Measurements from ENCODE around the gene HTRA3. TPM values are rescaled to one million over a fixed set of nuclear protein-coding genes. Genes with fewer than 3 reads are reported as not detected.
A peak's percentile ranks its signal among the peaks of the same experiment; 100 is the strongest.

The HTRA3 gene
- total RNA-seq, 1 experiment from 2014 or later = 0.03 TPM

DNA sequence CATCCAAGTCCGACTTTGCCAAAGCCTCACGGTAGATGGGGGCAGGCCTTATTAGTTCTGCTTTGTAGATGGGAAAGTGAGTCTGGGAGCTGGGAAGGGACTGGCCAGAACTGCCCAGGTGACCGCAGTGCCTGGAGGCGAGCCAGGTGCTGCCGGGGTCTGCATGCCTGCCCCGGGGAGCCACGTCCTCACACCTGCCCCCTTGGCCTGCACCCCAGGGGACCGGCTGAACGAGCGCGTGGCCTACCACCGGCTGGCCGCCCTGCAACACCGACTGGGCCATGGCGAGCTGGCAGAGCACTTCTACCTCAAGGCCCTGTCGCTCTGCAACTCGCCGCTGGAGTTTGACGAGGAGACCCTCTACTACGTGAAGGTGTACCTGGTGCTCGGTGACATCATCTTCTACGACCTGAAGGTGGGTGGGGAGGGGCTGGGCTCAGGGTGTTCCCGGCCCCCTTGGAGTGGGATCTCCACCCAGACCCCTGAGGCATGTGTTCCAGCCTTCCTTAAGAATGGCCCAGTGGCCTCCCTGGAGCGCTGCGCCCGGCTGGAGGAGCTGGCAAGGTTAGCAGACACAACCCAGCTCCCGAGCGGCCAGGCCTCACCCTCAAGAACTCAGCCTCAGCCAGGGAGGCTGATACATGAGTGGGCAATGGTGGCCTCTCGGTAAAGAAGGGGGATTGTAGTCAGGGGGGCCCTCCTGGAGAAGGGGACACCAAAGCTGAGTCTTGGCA is 32.1 kb upstream of the HTRA3 start:
- no peaks in the 10 kb centered on the region for H3K36me3 ChIP-seq
- H3K9me3 ChIP-seq (replicated peaks) = no peaks in the 10 kb centered on the region
- H3K4me1 ChIP-seq (replicated peaks) = peaks cover 2% of the 10 kb centered on the region
- no peaks in the 10 kb centered on the region for H3K27me3 ChIP-seq (replicated peaks)
- no peak overlapping the region for H3K27ac ChIP-seq
- no peak overlapping the region for H3K4me3 ChIP-seq
- DNase-seq (ENCODE audit: low read depth in 1 of 2, low spot score in 2 of 2) = no peak

DNA sequence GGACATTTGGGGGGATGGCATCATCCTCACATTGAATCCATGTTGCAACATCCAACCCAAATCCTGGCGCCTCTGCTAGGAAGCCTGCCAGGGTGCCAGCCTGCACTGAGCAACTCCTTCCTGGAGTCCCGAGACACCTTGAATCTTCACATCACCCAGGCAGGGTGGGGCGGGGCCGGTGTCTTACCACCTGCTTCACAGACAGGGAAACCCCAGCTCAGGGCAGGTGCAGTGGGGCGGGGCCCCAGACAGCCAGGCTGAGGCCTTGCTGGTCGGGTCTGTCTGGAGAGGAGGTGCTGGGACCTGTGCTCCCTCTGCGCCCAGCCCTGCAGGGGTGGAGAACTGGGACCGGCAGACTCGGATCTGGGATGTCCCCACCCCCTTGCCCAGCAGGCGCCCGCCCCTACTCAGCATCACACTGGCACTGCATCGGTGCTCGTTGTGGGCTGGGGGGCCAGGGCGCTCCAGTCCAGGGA is 31.5 kb upstream of the HTRA3 start:
- no peak for DNase-seq (ENCODE audit: low read depth in 1 of 2, low spot score in 2 of 2)
- Histone ChIP-seq H3K27me3 (replicated peaks) (no peaks in the 10 kb centered on the region), H3K27ac (no peak overlapping the region), H3K9me3 (replicated peaks) (no peaks in the 10 kb centered on the region), H3K4me1 (replicated peaks) (peaks cover 4% of the 10 kb centered on the region), H3K4me3 (no peak overlapping the region), H3K36me3 (no peaks in the 10 kb centered on the region)

DNA sequence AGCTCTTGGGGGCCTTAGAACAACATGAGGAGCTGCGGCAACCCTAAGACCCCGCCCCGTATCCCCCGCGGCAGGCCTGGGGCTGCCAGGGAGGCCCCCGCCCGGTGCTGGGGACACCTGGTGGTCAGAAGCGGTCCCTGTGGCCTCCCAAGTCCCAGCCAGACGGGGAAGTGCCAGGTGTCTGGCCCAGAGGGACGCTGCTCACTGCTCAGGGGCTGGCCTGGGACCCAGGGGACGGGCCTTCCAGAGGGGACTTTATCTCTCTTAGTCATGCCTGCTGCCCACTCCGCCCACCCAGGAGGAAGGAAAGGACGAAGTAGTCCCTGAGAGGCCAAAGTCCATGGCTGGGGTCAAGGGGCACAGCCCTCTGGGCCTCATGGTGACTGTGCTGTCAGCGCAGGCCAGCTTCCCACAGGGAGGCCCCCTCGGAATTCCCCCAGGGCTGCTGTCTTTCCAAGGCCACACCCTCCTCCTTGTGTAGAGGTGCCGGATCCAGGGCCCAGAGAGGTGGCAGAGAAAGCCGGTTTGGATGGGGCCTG is 31.0 kb upstream of the HTRA3 start:
- DNase-seq (ENCODE audit: low read depth in 1 of 2, low spot score in 2 of 2) = no peak
- Histone ChIP-seq H3K27ac (no peak overlapping the region), H3K27me3 (replicated peaks) (no peaks in the 10 kb centered on the region), H3K36me3 (no peaks in the 10 kb centered on the region), H3K4me1 (replicated peaks) (peaks cover 4% of the 10 kb centered on the region), H3K4me3 (no peak overlapping the region), H3K9me3 (replicated peaks) (no peaks in the 10 kb centered on the region)

DNA sequence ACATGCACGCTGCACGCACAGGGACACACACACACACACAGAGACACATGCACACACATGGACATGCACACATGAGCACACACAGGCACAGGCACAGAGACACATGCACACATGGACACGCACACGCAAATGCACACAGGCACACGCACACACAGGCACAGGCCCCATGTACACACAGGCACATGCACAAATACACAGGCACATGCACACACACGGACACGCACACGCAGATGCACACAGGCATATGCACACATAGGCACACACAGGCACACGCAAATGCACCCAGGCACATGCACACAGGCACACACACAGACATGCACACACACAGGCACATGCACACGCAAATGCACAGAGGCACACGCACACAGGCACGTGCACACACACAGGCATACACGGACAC is 30.3 kb upstream of the HTRA3 start:
- Histone ChIP-seq H3K27ac (no peak overlapping the region), H3K4me3 (no peak overlapping the region), H3K4me1 (replicated peaks) (peaks cover 4% of the 10 kb centered on the region), H3K9me3 (replicated peaks) (no peaks in the 10 kb centered on the region), H3K27me3 (replicated peaks) (no peaks in the 10 kb centered on the region), H3K36me3 (no peaks in the 10 kb centered on the region)
- DNase-seq (ENCODE audit: low read depth in 1 of 2, low spot score in 2 of 2) = no peak

DNA sequence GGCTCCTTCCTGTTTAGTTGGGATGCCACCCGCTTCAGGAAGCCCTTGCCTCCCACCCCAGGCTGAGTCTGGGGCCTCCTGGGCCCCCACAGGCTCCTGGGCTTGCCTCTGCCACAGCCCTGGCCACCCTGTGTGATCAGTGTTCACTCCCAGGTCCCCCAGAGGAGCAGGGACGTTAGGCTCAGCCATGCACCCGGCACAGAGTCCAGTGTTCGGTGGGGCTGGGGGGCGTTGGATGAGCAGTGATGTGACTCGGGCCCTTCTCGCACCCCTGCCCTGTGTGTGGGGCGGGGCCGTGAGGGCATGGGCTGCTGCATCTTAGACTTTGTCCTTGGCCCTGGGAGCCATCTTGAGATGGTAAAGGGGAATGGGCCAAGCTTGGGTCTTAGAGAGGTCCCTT is 29.9 kb upstream of the HTRA3 start:
- Histone ChIP-seq H3K9me3 (replicated peaks) (no peaks in the 10 kb centered on the region), H3K36me3 (no peaks in the 10 kb centered on the region), H3K4me1 (replicated peaks) (peaks cover 4% of the 10 kb centered on the region), H3K27ac (no peak overlapping the region), H3K4me3 (no peak overlapping the region), H3K27me3 (replicated peaks) (no peaks in the 10 kb centered on the region)
- DNase-seq (ENCODE audit: low read depth in 1 of 2, low spot score in 2 of 2) = no peak

DNA sequence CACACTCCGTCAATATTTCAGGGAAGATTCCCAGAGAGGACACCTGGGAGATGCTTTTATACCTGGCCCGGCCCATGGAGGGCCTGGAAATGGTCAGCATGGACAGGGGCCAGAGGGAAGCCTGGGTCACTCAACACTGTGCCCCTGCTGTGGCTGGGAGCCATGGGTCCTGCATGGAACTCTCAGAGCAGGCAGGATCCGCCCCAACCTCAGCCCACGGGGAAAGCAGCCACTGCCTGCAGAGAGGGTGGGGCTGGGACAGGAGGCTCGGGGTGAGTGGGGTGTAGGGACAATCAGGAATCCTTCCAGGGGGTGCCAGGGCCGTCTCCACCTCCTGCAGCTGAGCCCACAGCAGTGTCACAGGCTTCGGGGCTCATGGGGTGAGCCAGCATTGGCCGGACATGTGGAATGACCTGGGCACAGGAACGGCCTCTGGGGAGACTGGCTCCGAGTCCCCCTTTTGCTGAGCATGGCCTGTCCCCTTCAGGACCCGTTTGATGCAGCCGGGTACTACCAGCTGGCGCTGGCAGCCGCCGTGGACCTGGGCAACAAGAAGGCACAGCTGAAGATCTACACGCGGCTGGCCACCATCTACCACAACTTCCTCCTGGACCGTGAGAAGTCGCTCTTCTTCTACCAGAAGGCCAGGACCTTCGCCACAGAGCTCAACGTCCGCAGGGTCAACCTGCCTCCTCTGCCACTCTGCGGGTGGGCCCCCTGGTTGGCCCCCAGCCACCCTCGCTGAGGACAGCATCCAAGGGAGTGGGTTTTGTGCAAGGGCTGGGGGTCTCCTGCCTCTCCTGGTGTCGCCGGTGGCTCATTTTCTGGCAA is 29.1 kb upstream of the HTRA3 start:
- Histone ChIP-seq H3K4me1 (replicated peaks) (peaks cover 4% of the 10 kb centered on the region), H3K27me3 (replicated peaks) (no peaks in the 10 kb centered on the region), H3K4me3 (no peak overlapping the region), H3K9me3 (replicated peaks) (no peaks in the 10 kb centered on the region), H3K27ac (no peak overlapping the region), H3K36me3 (no peaks in the 10 kb centered on the region)
- no peak for DNase-seq (ENCODE audit: low read depth in 1 of 2, low spot score in 2 of 2)

DNA sequence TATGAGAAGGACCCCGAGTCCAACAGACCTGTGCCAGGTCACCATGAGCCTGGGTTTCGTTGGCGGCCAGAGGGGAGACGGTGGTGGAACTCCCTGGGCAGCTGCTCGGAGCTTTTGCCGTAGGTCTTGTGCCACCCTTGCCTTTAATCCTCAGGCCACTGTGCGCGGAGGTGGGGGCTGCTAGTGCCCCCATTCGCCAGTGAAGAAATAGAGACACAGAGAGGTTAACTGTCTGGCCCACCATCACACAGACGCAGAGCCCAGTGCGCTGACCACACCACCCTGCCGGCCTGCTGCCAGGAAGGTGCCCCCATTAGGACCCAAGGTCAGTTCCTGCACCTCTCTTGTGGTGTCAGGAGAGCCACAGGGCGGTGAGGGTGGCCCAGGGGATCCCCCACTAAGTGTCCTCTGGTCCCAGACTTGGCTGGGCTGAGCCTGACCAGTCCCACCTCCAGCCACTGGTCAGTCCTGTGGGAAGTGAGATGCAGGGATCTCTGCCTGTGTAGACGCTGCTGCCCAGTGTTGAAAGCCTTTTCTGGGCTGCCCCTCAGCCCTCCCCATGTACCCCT is 28.3 kb upstream of the HTRA3 start:
- Histone ChIP-seq H3K9me3 (replicated peaks) (no peaks in the 10 kb centered on the region), H3K36me3 (no peaks in the 10 kb centered on the region), H3K4me1 (replicated peaks) (peaks cover 4% of the 10 kb centered on the region), H3K4me3 (no peak overlapping the region), H3K27me3 (replicated peaks) (no peaks in the 10 kb centered on the region), H3K27ac (no peak overlapping the region)
- DNase-seq (ENCODE audit: low read depth in 1 of 2, low spot score in 2 of 2) = no peak

DNA sequence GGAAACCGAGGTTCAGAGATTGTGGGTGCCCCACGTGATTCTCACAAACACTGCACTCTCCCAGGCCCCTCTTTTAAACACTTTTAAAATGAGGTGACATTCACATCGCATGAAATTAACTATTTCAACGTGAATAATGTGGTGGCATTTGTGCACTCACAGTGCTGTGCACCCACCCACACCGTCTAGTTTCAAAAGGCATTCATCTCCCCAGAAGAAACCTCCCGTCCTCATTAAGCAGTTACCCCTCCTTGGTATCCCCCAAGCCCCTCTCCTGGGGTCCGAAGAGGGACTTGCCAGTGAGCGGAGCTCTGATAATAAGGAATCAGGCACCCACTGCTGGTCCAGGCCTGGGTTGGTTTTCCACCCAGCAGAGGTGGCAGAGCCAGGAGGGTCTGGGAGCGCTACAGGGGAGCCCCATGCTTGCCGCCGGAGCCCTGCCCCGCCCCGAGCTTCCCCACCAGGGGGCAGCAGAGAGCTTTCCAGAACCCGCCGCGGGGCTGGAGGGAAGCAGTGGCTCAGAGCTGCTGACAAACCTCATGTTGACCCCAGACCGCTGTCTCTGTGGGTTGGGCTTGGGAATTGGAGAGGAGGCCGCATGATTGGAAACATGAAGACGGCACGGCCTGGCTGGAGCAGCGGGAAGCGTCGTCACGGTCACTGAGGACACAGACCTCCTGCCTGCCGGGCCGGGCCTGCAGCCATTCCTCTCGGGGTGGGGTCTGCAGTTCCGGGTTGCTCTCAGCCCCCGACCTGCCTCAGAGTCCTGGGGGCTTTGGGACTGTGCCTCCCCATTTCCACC is 27.5 kb upstream of the HTRA3 start:
- Histone ChIP-seq H3K4me3 (no peak overlapping the region), H3K27ac (no peak overlapping the region), H3K36me3 (no peaks in the 10 kb centered on the region), H3K4me1 (replicated peaks) (peaks cover 4% of the 10 kb centered on the region), H3K27me3 (replicated peaks) (no peaks in the 10 kb centered on the region), H3K9me3 (replicated peaks) (no peaks in the 10 kb centered on the region)
- DNase-seq (ENCODE audit: low read depth in 1 of 2, low spot score in 2 of 2) = peak; percentile 58 to 75

DNA sequence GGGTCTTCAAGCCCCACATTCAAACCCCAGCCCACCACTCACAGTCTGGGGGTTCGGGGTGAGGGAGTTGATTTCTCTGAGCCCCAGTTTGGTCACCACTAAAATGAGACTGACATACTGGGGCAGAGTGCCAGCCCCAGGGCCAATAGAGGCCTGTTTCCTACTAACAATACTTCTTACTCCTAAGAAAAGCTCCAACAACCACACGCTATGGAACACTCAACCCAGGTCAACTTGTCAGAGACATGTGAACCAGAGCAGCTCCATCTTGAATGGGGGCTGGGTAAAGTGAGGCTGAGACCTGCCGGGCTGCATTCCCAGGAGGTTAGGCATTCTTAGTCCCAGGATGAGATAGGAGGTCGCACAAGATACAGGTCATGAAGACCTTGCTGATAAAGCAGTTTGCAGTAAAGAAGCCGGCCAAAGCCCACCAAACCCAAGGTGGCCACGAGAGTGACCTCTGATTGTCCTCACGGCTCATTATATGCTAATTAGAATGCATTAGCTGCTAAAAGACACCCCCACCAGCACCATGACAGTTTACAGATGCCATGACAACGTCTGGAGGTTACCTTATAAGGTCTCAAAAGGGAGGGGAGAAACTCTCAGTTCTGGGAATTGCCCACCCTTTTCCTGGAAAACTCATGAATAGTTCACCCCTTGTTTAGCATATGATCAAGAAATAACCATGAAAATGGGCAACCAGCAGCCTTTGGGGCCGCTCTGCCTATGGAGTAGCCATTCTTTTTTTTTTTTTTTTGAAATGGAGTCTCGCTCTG is 26.6 kb upstream of the HTRA3 start:
- peaks cover 4% of the 10 kb centered on the region for H3K4me1 ChIP-seq (replicated peaks)
- H3K27me3 ChIP-seq (replicated peaks) = no peaks in the 10 kb centered on the region
- no peak for DNase-seq (ENCODE audit: low read depth in 1 of 2, low spot score in 2 of 2)
- no peaks in the 10 kb centered on the region for H3K9me3 ChIP-seq (replicated peaks)
- no peak overlapping the region for H3K27ac ChIP-seq
- H3K36me3 ChIP-seq = no peaks in the 10 kb centered on the region
- no peak overlapping the region for H3K4me3 ChIP-seq

DNA sequence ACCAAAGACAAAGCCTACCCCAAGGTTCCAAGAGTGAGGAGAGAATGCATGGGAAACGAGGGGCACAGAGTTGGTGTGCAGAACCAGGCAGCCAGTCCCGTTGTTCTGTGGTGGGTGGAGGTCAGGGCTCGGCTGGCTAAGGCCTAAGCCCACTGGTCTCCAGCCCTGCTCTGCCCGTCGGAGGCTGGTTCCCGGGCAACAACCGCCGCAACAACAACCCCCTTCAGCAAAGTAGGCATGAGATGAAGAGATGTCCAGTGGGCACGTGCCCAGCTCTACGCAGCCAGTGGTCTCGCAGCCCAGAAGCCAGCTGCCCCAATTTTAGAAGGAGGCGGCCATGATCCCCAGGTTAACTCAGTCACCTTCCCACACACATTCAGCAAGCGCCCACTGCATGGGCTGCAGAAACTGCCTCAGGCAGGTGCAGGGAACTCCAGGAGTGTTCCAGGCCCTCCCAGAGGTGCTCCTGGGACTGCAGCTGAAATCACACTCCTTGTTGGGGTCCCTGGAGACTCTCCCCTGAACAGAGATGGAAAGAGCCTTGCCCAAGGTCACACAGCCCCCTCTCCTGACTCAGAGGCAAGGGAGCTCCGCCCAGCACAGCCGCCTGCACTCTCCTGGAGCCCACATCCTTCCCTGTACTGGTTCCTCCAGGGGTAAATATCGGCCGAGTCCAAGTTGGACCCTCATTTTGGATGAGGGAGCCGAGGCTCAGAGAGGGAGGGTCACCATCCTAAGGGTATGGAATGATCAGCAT is 25.4 kb upstream of the HTRA3 start:
- no peaks in the 10 kb centered on the region for H3K36me3 ChIP-seq
- DNase-seq (ENCODE audit: low read depth in 1 of 2, low spot score in 2 of 2) = no peak
- H3K27ac ChIP-seq = no peak overlapping the region
- H3K4me3 ChIP-seq = no peak overlapping the region
- H3K27me3 ChIP-seq (replicated peaks) = no peaks in the 10 kb centered on the region
- H3K9me3 ChIP-seq (replicated peaks) = no peaks in the 10 kb centered on the region
- H3K4me1 ChIP-seq (replicated peaks) = peaks cover 4% of the 10 kb centered on the region

DNA sequence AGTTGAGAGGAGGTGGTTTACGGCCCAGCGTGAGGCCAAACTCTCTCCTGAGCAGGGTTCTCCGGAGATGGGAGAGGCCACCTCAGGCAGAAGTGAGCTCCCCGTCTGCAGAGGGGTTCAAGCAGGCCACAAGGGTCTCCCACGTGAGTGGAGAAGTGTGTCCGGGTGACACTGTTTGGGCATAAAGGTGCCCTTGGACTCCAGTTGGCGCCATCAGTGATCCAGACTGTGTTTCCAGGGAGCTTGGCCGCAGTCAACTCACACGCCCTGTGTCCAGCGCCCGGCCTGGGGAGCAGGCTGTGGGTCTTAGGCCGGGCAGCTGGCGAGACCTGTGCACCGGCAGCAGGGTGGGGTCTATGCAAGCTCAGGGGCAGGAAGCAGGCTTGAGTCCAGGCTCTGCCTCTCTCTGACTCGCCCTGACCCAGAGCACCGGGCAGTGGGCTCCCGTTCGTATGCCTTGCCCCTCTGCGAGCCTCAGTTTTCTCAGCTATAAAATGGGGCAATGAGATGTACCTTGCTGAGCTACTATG is 24.6 kb upstream of the HTRA3 start:
- Histone ChIP-seq H3K4me3 (no peak overlapping the region), H3K4me1 (replicated peaks) (peaks cover 4% of the 10 kb centered on the region), H3K27ac (no peak overlapping the region), H3K36me3 (no peaks in the 10 kb centered on the region), H3K27me3 (replicated peaks) (no peaks in the 10 kb centered on the region), H3K9me3 (replicated peaks) (no peaks in the 10 kb centered on the region)
- no peak for DNase-seq (ENCODE audit: low read depth in 1 of 2, low spot score in 2 of 2)
